Mucosa of descending colon (tissue), 3 donors: ENCODE results near the gene ACSL1. TPM values are rescaled to one million over a fixed set of nuclear protein-coding genes. Genes with fewer than 3 reads are reported as not detected.

Experiments
- ATAC-seq: fragments of 200-7000 bp; cut with Tn5 transposase; one replicate; pipeline ENCODE4 v1.9.1; 2020; ENCODE audit warnings: mild to moderate bottlenecking, moderate library complexity
- DNase-seq, 3 donors: peaks; one replicate each; pipeline ENCODE4 v3.0.0-alpha.2; 2020
- H3K36me3 ChIP-seq: fragments of 200-600 bp; one replicate; pipeline ENCODE4 v1.8.0; 2021; ENCODE audit warnings: low read depth, mild to moderate bottlenecking
- H3K4me1 ChIP-seq: fragments of 200-600 bp; one replicate; pipeline ENCODE4 v1.8.0; 2021; ENCODE audit warnings: low read depth, mild to moderate bottlenecking
- H3K4me3 ChIP-seq: fragments of 200-600 bp; one replicate; pipeline ENCODE4 v1.8.0; 2021; ENCODE audit warnings: mild to moderate bottlenecking
- H3K9me3 ChIP-seq: fragments of 200-600 bp; one replicate; pipeline ENCODE4 v1.8.0; 2021; ENCODE audit warnings: mild to moderate bottlenecking
- intact Hi-C, 2 donors: fragments of 100-400 bp; cut with DNase I in 1 of 2; cut with micrococcal nuclease in 1 of 2; formaldehyde crosslinking; loops; one replicate each; pipeline versions ENCODE4 v1.11.0 to v1.11.1; 2022; cut with DNase I, micrococcal nuclease
- total RNA-seq, 3 donors: library from RNA; stranded (reverse); fragmentation: NEBNext Ultra II Directional in 2 of 3; extraction: Animal tissue kit (Norgen Biotek cat#: 25700) in 2 of 3; gene quantifications; one replicate each; pipeline versions ENCODE4 v1.2.1 to v1.2.4, GENCODE V29; 2021 to 2023
- TF ChIP-seq, protein P1 (sequence below): fragments of 200-600 bp; IDR thresholded peaks from one replicate; pipeline ENCODE4 v1.8.0; 2022; ENCODE audit warnings: antibody characterized with exemption, mild to moderate bottlenecking
- donor health status: DM: no; HTN: no; CAD: no; lungs with moderate emphysema.
- donor health status: DM: no; HTN: no; CAD: no.
- donor health status: DM: no; HTN: yes; CAD: no.

The ACSL1 gene
- total RNA-seq, 3 donors from 2014 or later: 37.4 to 51.4 (median 39.0) TPM

DNA sequence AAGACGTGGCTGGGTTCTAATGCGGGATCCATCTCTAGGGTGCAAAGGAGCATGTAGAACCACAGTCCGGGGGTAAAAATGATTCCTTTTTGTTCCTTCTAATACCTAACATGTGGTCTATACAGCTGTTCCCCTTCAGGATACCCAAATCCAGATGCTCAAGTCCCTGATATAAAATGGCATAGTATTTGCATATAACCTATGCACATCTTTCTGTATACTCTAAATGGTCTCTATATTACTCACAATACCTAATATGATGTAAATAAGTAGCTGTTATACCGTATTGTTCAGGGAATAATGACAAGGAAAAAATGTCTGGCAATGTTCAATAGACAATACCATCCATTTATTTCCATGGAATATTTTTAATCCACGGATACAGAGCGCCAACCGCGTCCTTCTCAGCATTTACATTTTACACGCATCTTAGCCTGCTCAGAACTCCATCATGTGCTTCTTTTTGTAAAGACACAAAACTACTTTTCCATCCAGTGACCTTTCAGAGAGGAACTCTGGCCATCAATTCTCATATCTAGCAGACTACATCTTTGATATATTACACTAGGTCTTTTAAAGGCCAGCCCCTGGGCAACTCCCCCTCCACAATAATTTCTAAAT lies 31.9 kb downstream of the ACSL1 start:
- Histone ChIP-seq H3K4me1 (no peaks in the 10 kb centered on the region), H3K36me3 (no peaks in the 10 kb centered on the region), H3K9me3 (no peaks in the 10 kb centered on the region), H3K4me3 (no peak overlapping the region)
- ATAC-seq (no peak), DNase-seq (no peak)
- intact Hi-C loops: no loop called here
- TF ChIP-seq, protein P1, sequence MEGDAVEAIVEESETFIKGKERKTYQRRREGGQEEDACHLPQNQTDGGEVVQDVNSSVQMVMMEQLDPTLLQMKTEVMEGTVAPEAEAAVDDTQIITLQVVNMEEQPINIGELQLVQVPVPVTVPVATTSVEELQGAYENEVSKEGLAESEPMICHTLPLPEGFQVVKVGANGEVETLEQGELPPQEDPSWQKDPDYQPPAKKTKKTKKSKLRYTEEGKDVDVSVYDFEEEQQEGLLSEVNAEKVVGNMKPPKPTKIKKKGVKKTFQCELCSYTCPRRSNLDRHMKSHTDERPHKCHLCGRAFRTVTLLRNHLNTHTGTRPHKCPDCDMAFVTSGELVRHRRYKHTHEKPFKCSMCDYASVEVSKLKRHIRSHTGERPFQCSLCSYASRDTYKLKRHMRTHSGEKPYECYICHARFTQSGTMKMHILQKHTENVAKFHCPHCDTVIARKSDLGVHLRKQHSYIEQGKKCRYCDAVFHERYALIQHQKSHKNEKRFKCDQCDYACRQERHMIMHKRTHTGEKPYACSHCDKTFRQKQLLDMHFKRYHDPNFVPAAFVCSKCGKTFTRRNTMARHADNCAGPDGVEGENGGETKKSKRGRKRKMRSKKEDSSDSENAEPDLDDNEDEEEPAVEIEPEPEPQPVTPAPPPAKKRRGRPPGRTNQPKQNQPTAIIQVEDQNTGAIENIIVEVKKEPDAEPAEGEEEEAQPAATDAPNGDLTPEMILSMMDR: no peak

GRCh38 chr4:184792950-184793555 lies 32.7 kb downstream of the ACSL1 start:
- no peak overlapping the region for H3K4me3 ChIP-seq
- intact Hi-C loops: no loop called here
- H3K36me3 ChIP-seq: no peaks in the 10 kb centered on the region
- H3K9me3 ChIP-seq: no peaks in the 10 kb centered on the region
- peak; percentile 29 for ATAC-seq
- DNase-seq: no peak
- TF ChIP-seq, protein P1: no peak
- H3K4me1 ChIP-seq: no peaks in the 10 kb centered on the region

- no peaks in the 10 kb centered on the region for H3K4me1 ChIP-seq
- intact Hi-C loops: no loop called here
- TF ChIP-seq, protein P1: no peak
- DNase-seq: no peak
- no peak overlapping the region for H3K4me3 ChIP-seq
- no peaks in the 10 kb centered on the region for H3K36me3 ChIP-seq
- H3K9me3 ChIP-seq: no peaks in the 10 kb centered on the region
- ATAC-seq: no peak
Measured at GRCh38 chr4:184792334-184792733, 33.4 kb downstream of the ACSL1 start.

- H3K4me3 ChIP-seq: no peak overlapping the region
- ATAC-seq: no peak
- no peaks in the 10 kb centered on the region for H3K4me1 ChIP-seq
- DNase-seq: no peak
- no peaks in the 10 kb centered on the region for H3K36me3 ChIP-seq
- H3K9me3 ChIP-seq: no peaks in the 10 kb centered on the region
- intact Hi-C loops: no loop called here
- TF ChIP-seq, protein P1: no peak
Measured at GRCh38 chr4:184790826-184791225, 34.9 kb downstream of the ACSL1 start.

DNA sequence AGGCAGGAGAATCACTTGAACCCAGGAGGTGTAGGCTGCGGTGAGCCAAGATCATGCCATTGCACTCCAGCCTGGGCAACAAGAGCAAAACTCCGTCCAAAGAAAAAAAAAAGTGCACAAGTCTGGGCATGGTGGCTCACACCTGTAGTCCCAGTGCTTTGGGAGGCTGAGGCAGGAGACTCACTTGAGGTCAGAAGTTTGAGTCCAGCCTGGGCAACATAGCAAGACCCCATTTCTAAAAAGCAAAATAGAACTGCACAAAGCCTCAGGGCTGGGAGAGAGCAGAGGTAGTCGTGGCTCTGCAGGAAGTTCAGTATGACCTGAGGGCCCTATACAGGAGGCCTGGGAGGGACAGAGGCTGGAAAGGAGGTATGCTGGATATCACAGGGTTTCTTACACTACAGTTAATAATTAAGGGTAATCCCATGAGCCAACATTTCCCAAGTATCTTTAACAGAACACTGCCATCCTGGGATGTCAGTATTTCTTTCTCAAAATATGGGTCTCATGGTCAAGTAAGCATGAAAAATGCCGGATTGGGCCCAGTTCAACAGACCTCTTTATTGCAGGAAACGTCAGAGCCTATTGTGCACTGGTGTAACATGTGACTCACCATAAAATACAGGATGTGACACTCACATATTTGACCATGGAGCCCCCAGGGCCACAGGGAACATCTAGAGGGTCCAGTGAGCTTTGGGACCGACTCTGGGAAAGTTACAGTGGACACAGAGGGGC lies 37.8 kb downstream of the ACSL1 start:
- TF ChIP-seq, protein P1: no peak
- ATAC-seq: no peak
- no peaks in the 10 kb centered on the region for H3K9me3 ChIP-seq
- DNase-seq: no peak
- H3K4me3 ChIP-seq: no peak overlapping the region
- H3K36me3 ChIP-seq: no peaks in the 10 kb centered on the region
- intact Hi-C loops: no loop called here
- H3K4me1 ChIP-seq: no peaks in the 10 kb centered on the region
